Adrenal gland (tissue), 12 donors: ENCODE results near the gene FOXI1. TPM values are rescaled to one million over a fixed set of nuclear protein-coding genes. Genes with fewer than 3 reads are reported as not detected.

Experiments used
- DNase-seq, 7 donors: peaks; one replicate each; pipeline ENCODE4 v3.0.0-alpha.2; 2019 to 2020
- H3K27ac ChIP-seq, 5 donors: fragments of 200-600 bp; sonication (generic) in 4 of 5; 1 replicate in 3 of 5; 2 replicates in 2 of 5; pipeline versions ENCODE4 v1.5.1 to v1.8.0; 2016 to 2020; ENCODE audit warnings: mild to moderate bottlenecking in 1 of 5
- H3K27me3 ChIP-seq: fragments of 200-600 bp; 2 replicates; pipeline ENCODE4 v1.8.0; 2021
- H3K36me3 ChIP-seq, 2 donors: fragments of 200-600 bp; replicated peaks in 1 of 2; 1 replicate in 1 of 2; 2 replicates in 1 of 2; pipeline versions ENCODE4 v1.5.1 to v1.8.0; 2018 to 2022
- H3K4me1 ChIP-seq, 2 donors: fragments of 200-600 bp; replicated peaks in 1 of 2; 1 replicate in 1 of 2; 2 replicates in 1 of 2; pipeline versions ENCODE4 v1.5.1 to v1.8.0; 2018 to 2021
- H3K4me3 ChIP-seq, 4 donors: fragments of 200-600 bp; sonication (generic) in 3 of 4; one replicate each; pipeline ENCODE4 v1.5.1; 2016 to 2018
- H3K9me3 ChIP-seq, 3 donors: fragments of 200-600 bp; sonication (generic) in 1 of 3; replicated peaks in 1 of 3; 1 replicate in 2 of 3; 2 replicates in 1 of 3; pipeline versions ENCODE4 v1.5.1 to v1.8.0; 2016 to 2021
- POLR2A ChIP-seq, 2 donors: fragments of 450-650 bp; IDR thresholded peaks; one replicate each; pipeline ENCODE4 v1.6.1; 2017; ENCODE audit warnings: antibody characterized with exemption in 2 of 2, mild to moderate bottlenecking in 2 of 2, moderate library complexity in 1 of 2
- WGBS, 4 donors: extraction: QIAGEN DNeasy Blood & Tissue Kit in 2 of 4; methylation state at CpG; one replicate each; pipeline versions ENCODE4 v1.1.5 to v1.1.7; 2013 to 2017; 5-methylcytosine and 5-hydroxymethylcytosine counted together
- intact Hi-C, 2 donors: fragments of 100-400 bp; cut with DNase I; formaldehyde crosslinking; loops; one replicate each; pipeline versions ENCODE4 v1.14.1 to v1.15.0; 2022 to 2023
- polyA plus RNA-seq, 3 donors: library from polyadenylated mRNA; stranded (reverse); fragments of 200-250 nt in 2 of 3; fragments of 350-450 nt in 1 of 3; fragmentation: Illumina TruSeq in 1 of 3; extraction: RNeasy Lipid Tissue Mini Kit (QIAGEN cat#74804) in 1 of 3; gene quantifications; one replicate each; pipeline ENCODE4 v1.2.3, GENCODE V29; 2013 to 2014
- total RNA-seq, 9 donors: library from RNA; depleted of rRNA in 4 of 9; stranded (reverse); fragments of >200 nt in 4 of 9; fragments of 120-200 nt in 1 of 9; fragmentation: NEBNext Ultra II Directional in 1 of 9; extraction: Animal tissue kit (Norgen Biotek cat#: 25700) in 1 of 9; gene quantifications; one replicate each; pipeline versions ENCODE4 v1.1.0 to v1.2.4, GENCODE V29; 2013 to 2023
- TF ChIP-seq, protein P1 (sequence below), 6 experiments: fragments of 450-650 bp in 4 of 6; fragments of 200-600 bp in 2 of 6; sonication (generic) in 1 of 6; IDR thresholded peaks; 1 replicate in 5 of 6; 2 replicates in 1 of 6; pipeline versions ENCODE4 v1.5.1 to v1.8.0; 2016 to 2021; ENCODE audit warnings: antibody characterized with exemption in 6 of 6, mild to moderate bottlenecking in 2 of 6, moderate library complexity in 1 of 6
- donor health status: healthy with polysubstance abuse.
- donor health status: Bipolar disorder and iron deficiency.
- donor health status: DM: yes; HTN: yes; CAD: no.
- donor health status: DM: no; HTN: no; CAD: no.
- donor health status: DM: no; HTN: no; CAD: no.
- donor health status: DM: yes; HTN: yes; CAD: no.

FOXI1 gene
- total and polyA plus RNA-seq, 12 donors = not detected

DNA sequence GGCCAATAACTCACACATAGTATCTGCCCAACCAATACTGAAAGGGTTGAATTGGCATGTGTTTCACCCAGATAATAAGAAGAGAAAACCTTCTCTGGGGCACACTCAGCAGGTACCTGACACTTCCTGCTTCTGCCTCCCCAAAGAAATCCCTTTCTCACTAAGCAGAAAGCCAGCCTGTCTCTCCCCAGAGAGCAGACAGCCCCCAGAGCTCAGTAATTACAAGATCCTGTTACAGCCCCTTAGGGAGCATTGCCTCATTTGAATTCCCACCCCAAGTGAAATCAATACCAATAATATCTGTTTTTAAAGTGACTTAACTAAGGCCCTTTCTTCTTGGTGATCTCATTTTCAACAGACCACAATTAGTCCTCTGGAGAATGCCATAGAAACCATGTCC is 38.5 kb upstream of the FOXI1 start:
- no peak for TF ChIP-seq POLR2A (IDR thresholded peaks at IDR 0.05)
- TF ChIP-seq, protein P1, sequence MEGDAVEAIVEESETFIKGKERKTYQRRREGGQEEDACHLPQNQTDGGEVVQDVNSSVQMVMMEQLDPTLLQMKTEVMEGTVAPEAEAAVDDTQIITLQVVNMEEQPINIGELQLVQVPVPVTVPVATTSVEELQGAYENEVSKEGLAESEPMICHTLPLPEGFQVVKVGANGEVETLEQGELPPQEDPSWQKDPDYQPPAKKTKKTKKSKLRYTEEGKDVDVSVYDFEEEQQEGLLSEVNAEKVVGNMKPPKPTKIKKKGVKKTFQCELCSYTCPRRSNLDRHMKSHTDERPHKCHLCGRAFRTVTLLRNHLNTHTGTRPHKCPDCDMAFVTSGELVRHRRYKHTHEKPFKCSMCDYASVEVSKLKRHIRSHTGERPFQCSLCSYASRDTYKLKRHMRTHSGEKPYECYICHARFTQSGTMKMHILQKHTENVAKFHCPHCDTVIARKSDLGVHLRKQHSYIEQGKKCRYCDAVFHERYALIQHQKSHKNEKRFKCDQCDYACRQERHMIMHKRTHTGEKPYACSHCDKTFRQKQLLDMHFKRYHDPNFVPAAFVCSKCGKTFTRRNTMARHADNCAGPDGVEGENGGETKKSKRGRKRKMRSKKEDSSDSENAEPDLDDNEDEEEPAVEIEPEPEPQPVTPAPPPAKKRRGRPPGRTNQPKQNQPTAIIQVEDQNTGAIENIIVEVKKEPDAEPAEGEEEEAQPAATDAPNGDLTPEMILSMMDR (IDR thresholded peaks at IDR 0.05) = no peak
- Histone ChIP-seq H3K4me1 (no peaks in the 10 kb centered on the region), H3K9me3 (no peaks in the 10 kb centered on the region), H3K27ac (no peak overlapping the region), H3K27me3 (no peaks in the 10 kb centered on the region), H3K4me3 (no peak overlapping the region), H3K36me3 (no peaks in the 10 kb centered on the region)
- DNase-seq = no peak
- intact Hi-C loops = no loop called here

DNA sequence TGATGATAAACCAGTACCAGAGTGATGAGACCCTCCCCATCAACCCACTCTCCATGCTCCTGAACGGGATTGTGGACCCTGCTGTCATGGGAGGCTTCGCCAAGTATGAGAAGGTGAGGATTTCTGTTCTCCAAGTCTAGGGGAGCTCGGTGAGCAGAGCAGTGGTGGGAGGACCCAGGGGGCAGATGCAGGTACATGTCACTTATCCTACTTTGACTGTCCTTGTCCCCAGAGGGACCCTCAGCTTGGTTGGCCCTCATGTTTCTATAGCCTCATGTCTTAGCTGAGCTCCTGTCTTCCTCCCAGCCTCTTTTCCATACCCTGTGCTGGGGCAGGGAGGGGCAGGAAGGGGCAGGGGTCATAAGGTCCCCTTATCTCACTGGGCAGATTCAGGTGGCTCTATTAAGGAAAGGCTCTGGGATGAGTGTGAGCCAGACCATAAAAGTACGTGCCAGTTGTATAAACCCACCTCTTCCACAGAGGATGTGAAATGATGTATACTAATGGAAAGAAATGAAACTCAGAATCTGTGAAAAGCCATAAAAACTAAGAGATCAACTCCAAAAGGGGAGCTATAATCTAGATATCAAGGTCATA is 38.0 kb upstream of the FOXI1 start:
- intact Hi-C loops = no loop called here
- no peak overlapping the region for H3K27ac ChIP-seq
- 76 to 81% (median 77%) methylated on average over 2 to 4 of the region's 4 CpGs for WGBS, 4 donors
- no peaks in the 10 kb centered on the region for H3K27me3 ChIP-seq
- no peak overlapping the region for H3K4me3 ChIP-seq
- TF ChIP-seq, protein P1 (IDR thresholded peaks at IDR 0.05) = no peak
- DNase-seq = no peak
- H3K36me3 ChIP-seq = no peaks in the 10 kb centered on the region
- H3K9me3 ChIP-seq = no peaks in the 10 kb centered on the region
- no peaks in the 10 kb centered on the region for H3K4me1 ChIP-seq

GRCh38 chr5:170069512-170069911 is 36.2 kb upstream of the FOXI1 start:
- no peaks in the 10 kb centered on the region for H3K27me3 ChIP-seq
- no peak for DNase-seq
- 83 to 91% (median 88%) methylated on average over 5 of the region's 5 CpGs for WGBS, 4 donors
- TF ChIP-seq, protein P1 (IDR thresholded peaks at IDR 0.05) = no peak
- no peak for TF ChIP-seq POLR2A (IDR thresholded peaks at IDR 0.05)
- no peaks in the 10 kb centered on the region for H3K9me3 ChIP-seq
- intact Hi-C loops = no loop called here
- H3K27ac ChIP-seq = no peak overlapping the region
- no peak overlapping the region for H3K4me3 ChIP-seq
- H3K4me1 ChIP-seq = no peaks in the 10 kb centered on the region
- no peaks in the 10 kb centered on the region for H3K36me3 ChIP-seq

GRCh38 chr5:170070556-170071412 is 34.9 kb upstream of the FOXI1 start:
- WGBS, 4 donors = 40 to 64% (median 42%) methylated on average over 10 to 14 of the region's 14 CpGs
- TF ChIP-seq POLR2A (IDR thresholded peaks at IDR 0.05) = no peak
- TF ChIP-seq, protein P1 (IDR thresholded peaks at IDR 0.05) = peak; percentile 37 to 67 (median 56)
- Histone ChIP-seq H3K27ac (no peak overlapping the region), H3K4me3 (no peak overlapping the region), H3K36me3 (no peaks in the 10 kb centered on the region), H3K4me1 (no peaks in the 10 kb centered on the region), H3K9me3 (no peaks in the 10 kb centered on the region), H3K27me3 (no peaks in the 10 kb centered on the region)
- peak in 6 of 7 donors; percentile 28 to 64 (median 40) for DNase-seq
- intact Hi-C loops = loop anchor here in 1 of 2 donors (5.0 kb wide), 1 partner anchor 368 kb away; no protein-coding TSS in a partner anchor
